Measurements from ENCODE around the gene SNAI3.

SNAI3 gene

DNA sequence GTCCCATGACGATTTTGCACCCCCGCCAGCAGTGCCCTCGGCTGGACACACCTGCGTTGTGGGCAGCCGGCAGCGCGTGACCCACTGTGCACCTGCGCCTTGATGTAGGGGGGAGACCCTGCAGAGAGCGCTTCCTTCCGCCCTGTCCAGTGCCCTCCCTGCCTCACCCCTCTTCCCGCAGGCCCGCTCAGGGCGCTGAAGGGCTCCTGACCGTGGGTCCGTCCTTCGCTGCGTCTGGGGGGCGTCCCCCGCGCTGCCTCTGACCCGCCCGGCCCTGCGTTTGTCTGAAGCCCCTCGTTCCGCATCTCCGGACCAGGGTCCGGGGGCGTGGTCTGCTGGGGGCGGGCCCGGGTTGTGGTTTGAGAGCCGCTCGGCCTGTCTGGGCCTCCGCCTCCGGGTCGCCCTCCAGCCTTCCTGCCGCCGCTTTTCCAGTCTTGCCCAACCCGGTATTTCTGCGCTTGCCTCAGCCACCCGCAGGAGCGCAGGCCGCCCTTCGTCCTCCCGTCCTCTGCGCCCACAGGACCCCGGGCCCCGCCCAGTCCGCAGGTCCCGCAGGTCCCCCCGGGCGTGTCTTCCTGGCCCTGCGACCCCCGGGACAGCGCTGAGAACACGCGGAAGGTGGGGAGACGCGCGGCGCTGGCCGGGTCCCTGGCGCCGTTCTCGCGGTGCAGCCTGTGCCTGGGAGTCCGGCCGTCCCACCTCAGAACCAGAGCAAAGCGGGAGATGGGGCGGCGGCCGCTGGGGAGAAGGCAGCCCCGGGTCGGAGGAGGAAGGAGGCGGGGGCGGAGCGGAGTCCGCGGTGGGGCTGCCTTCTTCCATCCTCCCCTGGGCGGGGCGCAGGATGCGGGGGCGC is 51.9 kb downstream of the SNAI3 start:
- DNase-seq (ENCODE audit: low spot score): peak; percentile 80

DNA sequence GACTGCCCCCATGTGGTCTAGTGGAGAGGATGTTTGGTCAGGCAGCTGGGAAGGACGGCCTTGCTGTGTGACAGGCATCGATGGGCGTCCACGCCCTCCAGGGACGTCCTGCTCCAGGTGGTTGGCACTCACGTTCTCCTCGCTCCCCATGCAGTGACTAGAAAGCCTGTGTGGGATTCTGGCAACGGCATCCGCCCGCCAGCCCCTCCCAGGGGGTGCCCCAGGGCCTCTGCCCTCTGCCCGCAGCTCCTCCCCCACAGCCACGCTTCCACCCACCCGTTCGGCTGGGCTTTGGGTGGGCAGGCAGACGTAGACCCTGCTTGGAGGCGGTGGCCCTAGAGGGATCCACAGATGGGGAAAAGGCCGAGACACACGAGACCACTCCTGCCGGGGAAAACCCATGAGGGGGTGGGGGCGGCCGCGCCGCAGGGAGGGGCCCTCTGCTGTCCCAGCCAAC is 52.6 kb downstream of the SNAI3 start:
- DNase-seq (ENCODE audit: low spot score): peak; percentile 52

DNA sequence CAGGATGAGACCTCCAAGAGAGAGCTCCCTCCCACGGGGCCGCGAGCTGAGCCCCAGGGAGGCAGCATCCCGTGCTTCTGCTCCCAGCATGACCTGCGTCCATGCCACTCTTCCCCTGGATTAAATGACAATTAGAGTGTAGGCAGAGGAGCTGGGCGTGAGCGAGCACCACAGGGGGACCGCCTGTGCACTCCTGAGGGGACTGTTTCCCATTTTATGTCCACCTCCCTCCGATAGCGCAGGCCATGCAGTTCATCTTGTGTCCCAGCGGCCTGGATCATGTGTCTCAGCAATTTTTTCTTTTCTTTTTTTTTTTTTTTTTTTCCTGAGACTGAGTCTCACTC is 53.7 kb downstream of the SNAI3 start:
- DNase-seq (ENCODE audit: low spot score): no peak

DNA sequence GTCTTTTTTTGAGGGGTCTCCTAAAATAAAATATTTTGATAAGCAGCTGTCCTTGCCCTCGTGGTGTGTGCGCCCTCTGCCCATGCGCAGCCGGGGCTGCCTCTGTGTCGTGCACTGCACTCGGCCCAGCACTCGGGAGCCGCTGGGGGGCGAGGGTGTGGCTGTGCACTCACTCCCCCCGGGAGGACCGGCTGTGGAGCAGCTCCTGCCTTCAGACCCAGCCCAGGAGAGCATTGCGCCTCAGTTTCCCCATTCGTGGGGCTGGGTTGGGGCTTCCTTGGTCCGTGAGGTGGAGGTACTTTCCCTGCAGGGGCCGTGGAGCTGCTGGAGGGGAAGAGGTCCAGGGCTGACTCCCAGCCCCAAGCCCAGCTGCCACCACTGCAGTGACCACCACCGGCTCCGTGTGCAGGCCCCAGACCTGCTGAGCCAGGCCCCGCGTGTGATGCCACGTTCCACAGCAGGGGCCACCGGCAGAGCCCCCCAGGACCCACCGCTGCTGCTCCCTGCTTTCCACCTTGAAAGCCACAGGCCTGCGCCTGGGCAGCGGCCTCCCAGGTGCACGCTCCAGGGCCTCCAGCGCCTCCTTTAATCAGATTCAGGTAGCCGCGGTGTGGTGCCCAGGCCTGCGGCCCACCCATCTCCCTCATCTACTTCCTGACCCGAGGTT is 54.3 kb downstream of the SNAI3 start:
- DNase-seq (ENCODE audit: low spot score): no peak

DNA sequence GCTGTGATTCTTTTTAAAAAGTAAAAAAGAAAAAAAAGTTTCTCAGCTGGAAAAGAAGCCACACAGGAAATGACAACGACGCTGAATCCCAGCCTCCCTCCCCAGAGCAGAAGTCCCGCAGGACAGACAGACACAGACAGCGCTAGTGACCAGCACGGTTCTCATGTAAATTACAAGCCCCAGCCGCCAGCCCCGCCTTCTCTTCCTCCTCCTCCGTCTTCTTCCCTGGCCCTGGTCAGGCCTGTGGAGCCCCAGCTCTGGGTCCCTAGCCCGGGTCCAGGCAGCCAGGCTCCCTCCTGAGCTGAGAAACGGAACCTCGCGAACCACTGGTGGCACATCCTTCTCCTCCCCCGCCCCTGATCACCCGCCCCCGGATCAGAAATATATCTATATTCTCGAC is 54.9 kb downstream of the SNAI3 start:
- no peak for DNase-seq (ENCODE audit: low spot score)

DNA sequence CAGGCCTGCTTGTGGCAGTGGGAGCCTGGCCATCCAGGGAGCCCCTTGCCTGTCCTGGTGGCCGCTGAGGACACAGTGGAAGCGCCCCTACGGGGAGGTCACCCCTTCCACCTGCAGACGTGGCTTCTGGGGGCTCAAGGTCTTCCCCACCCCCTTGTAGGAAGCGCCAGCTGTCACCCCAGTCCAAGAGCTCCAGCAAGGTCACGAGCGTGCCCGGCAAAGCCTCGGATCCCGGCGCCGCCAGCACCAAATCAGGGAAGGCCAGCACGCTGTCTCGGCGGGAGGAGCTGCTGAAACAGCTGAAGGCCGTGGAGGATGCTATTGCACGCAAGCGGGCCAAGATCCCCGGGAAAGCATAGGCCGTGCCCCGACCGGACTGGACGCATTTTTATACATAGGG is 55.4 kb downstream of the SNAI3 start:
- no peak for DNase-seq (ENCODE audit: low spot score)

DNA sequence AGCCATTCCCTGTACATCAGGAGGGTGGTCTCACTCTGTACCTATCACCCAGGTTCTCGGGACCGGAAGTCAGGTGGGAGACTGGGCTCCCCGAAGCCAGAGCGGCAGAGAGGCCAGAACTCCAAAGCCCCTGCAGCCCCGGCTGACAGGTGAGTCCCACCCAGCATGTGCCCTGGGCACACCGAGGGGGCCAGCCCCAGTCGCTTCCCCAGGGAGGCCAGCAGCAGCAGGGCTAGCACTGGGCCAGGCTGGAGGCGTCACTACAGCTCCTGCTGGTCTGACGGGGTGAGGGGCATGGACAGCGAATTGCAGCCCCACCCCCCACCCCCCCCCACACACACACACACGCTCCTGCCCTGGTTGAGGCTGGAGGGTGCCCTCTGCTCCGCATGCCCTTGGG is 55.9 kb downstream of the SNAI3 start:
- no peak for DNase-seq (ENCODE audit: low spot score)

DNA sequence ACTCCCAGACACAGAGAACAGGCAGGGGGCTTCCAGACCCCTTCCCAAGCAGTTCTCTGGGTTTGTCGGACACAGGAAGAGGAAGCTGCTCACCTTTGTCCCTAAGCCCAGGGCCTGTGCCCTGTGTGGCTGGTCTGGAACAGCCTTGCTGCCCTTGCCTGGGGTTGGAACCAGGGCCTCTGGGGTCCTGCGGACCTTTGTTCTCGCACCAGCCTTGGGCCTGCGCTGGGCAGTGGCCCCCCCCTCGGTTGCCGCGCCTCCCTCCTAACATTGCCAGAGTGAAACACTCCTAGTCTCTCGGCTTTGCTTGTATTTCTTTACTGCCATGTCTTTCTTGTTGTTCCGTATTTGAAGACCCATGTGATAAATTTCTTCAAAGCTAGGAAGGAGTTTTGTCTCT is 56.5 kb downstream of the SNAI3 start:
- DNase-seq (ENCODE audit: low spot score): no peak

DNA sequence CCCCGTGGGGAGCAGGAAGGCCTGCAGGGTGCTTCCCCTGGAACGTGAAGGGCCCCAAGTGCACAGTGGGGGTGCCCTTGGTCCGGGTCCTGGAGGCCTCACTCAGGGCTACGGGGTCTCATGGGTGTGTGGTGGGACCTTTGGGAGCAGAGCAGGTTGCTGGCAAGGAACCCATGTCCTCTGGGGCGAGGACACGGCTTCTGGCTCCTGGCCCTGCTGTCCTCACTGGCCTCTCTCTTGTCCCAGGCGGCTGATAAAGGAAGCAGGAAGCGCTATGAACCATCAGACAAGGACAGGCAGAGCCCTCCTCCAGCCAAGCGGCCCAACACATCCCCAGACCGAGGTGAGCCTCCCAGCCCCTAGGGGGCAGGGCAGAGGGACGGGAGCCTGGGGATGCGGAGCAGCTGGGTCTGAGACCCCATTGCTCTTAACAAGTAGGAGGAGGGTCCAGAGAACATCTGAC is 57.8 kb downstream of the SNAI3 start:
- DNase-seq (ENCODE audit: low spot score): peak; percentile 34
